ENCODE measurements around the gene BAAT.
"Not testable (repeated sequence)": the region's sequence is repeated elsewhere in the genome, so short reads cannot be mapped to it uniquely, and the experiment has no call there.

Gene BAAT

GRCh38 chr9:101384873-101385536 lies at the start of gene BAAT:
TSS of gene BAAT (minus strand) at chr9:101385006. CDS start at chr9:101371404, 13,602 bp downstream.
- not testable (repeated sequence) for DNase-seq

GRCh38 chr9:101433229-101433628 lies 48.4 kb upstream of the BAAT start:
- no peak for DNase-seq

DNA sequence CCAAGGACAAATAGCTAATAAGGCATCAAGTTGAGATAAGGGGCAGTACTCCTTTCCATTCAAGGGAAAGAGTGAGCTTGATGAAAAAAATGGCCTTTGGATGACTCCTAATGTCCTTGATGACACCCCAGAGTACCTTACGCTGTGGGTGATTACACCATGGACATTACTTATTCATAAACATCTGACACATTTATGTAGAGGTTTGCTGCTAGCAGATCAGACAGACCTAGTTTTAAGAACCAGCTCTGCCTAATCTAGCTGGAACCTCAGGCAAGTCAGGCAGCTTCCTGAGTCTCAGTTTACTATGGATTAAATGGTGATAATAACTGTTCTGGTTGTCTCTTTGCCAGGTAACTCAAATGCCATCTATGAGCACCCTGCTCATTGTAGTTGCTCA lies 47.9 kb upstream of the BAAT start:
- no peak for DNase-seq

- no peak for DNase-seq
Measured at GRCh38 chr9:101432171-101432570, 47.4 kb upstream of the BAAT start.

DNA sequence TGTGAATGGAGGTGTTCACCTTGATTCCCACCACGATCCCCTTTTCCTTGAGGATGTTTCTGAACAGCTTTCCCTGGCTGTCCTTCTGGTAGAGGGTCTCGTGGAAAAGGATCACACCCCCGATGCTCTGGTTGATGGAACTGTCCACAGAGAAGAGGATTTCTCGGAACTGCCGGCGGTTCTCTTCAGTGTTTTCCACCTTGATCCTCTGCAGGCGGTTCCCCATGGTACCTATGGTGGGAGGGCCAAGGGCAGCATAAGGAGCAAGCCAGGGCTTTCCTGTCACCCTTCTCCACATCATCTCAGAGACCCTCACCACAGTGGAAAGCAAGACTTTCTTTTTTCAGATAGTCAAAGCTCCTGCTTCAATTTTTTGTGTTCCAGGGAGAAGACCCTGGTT lies 44.9 kb upstream of the BAAT start:
- no peak for DNase-seq

- DNase-seq, result no peak
Measured at GRCh38 chr9:101428909-101429308, 44.1 kb upstream of the BAAT start.

DNA sequence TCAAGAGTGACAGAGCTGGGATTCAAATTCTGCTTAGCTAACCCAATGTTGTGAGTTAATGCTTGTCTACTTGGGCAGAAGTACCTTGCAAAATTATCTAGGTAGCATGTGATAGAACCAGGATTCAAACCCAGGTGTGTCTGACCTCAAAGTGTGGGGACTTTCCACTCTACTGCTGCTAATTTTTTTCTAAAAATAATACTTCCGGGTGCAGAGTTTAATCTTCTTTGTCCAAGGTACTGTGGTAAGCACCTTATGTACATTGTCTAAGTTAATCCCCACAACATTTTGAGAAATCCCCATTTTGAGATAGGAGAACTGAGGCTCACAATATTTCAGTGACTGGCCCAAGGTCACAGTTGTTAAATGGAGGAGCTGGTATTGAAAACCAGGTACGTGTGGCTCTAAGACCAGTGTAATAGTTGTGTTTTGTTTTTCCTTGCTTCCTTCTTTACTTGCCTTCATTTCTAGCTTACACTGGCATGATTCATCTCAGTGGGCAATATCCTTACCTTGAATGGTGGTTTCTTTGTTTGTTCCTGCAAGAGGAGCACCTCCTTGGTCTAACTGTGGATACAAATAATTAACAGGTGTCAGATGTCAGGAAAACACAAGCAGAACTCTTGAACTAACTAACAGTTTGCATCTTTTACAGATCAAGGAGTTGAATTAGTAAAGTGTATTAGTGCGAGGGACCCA lies 43.3 kb upstream of the BAAT start:
- DNase-seq, result no peak

GRCh38 chr9:101427358-101427757 lies 42.6 kb upstream of the BAAT start:
- no peak for DNase-seq

DNA sequence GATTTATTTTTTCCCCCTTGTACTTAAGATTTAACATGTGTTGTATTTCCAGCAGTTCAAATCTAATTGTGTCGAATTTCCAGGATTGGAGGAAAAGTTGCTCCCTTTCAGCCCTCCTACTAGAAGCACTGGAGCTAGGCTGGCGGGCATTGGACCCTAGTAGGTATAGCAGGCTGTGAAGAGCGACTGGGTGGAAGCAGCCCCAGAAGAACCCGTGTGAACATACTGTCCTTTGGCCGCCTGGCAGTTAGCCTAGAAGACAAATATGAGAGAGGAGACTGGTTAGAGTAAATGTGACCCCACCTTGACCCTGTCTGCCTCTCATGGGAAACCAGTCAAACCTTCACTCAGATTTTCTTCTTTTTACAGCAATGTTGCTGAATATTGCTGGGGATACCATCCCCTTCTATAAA lies 36.9 kb upstream of the BAAT start:
- DNase-seq, result no peak

DNA sequence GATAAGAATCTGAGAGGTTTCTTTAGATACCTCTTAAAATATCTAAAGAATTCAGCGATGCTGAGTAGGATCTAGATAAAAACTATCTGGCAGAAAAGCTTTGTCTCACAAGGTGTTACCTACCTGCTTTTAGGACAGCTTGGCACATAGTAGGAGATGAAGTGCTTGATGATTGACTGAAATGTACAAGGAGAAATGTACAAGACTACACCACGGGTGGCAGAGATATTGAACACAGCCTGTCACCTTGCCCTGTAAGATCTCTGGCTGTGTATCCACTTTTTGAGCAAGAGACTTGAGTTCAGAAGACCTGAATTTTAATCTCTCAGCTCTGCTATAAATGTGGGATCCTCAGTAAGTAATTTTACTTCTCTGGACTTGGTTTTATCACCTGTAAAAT lies 35.1 kb upstream of the BAAT start:
- DNase-seq, result no peak

DNA sequence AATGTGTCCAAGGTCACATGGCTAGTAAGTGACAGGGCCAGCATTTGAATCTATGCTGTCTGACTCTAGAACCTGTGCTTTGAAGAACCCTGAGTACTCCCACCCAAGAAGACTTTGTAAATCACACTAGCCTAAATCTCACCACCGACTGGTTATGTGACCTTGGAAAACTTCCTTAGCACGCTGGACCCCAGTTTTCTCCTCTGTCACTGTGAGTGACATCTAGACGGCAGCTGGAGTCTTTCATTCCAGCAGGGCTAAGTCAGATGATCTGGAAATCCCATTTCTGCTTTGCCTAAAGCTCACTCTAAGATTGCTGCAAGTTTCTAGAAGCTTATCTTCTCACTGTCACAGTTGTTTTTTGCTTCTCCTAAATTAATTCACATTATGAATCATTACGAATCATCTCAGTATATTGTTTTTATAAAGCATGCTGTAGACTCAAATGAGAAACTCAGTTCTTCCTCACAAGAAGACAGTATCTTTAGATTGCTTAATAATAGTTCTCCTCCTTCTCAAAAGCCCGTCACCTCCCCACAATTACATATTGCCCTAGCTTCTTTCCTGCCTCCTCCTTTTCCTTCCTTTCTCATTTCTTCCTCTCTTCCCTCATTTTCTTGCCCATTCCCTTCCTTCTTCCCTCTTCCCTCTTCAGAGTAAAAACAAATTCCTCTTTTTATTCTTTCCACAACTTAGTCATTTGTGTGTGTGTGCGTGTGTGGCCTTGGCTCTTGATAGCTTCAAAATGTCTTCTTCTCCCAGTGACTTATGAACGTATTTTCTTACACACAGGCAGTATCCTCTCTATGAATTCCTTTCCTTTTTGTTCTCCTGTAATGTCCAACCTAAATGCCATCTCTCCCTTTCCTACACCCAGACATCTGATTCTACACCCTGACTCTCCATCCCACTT lies 34.0 kb upstream of the BAAT start:
- DNase-seq, result no peak

GRCh38 chr9:101417977-101418376 lies 33.2 kb upstream of the BAAT start:
- DNase-seq, result no peak

- no peak for DNase-seq
Measured at GRCh38 chr9:101417389-101417788, 32.6 kb upstream of the BAAT start.

DNA sequence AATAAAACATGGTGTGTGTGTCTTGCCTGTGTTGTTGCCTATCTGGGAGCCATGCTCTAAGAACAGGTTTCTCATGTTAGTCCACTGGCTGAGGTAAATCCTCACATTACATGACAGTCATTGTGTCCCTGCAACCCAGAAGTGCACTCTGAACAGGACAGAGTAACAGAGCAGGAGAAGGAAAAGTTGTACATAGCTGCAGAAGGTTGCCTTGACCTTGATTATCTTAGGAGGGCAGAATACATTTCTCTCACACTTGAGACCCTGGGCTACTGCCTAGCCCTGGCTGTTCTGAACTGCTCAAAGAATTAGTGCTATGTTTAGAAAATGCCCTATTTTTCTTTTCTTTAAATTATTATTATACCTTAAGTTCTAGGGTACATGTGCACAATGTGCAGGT lies 30.8 kb upstream of the BAAT start:
- DNase-seq, result no peak

DNA sequence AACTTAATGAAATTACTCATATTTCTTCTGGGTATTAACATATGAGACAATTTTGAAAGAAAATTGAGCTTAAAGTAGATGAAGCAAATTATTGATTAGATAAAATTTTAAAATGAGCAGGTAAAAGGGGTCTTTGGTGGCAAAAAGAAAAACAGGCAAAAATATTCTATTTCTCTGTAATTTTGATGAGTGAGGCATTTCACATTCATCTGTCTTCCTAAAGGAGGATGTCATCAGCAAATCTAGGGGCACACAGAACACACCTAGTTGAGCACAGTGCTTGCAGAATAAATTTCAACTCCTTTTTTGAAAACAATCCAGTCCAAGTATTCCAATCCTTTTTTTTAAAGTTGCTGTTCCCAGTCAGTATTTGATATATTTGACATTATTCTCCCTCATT lies 30.0 kb upstream of the BAAT start:
- DNase-seq, result no peak

GRCh38 chr9:101409079-101409477 lies 24.3 kb upstream of the BAAT start:
- no peak for DNase-seq

DNA sequence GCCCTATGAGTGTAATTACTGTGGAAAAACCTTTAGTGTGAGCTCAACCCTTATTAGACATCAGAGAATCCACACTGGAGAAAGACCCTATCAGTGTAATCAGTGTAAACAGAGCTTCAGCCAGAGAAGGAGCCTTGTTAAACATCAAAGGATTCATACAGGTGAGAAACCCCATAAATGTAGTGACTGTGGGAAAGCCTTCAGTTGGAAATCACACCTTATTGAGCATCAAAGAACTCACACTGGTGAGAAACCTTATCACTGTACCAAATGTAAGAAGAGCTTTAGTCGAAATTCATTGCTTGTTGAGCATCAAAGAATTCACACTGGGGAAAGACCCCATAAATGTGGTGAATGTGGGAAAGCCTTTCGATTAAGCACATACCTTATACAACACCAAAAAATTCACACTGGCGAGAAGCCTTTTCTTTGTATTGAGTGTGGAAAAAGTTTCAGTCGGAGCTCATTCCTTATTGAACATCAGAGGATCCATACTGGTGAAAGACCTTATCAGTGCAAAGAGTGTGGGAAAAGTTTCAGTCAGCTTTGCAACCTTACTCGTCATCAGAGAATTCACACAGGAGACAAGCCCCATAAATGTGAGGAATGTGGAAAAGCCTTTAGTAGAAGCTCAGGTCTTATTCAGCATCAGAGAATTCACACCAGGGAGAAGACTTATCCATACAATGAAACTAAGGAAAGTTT lies 23.7 kb upstream of the BAAT start:
- no peak for DNase-seq

DNA sequence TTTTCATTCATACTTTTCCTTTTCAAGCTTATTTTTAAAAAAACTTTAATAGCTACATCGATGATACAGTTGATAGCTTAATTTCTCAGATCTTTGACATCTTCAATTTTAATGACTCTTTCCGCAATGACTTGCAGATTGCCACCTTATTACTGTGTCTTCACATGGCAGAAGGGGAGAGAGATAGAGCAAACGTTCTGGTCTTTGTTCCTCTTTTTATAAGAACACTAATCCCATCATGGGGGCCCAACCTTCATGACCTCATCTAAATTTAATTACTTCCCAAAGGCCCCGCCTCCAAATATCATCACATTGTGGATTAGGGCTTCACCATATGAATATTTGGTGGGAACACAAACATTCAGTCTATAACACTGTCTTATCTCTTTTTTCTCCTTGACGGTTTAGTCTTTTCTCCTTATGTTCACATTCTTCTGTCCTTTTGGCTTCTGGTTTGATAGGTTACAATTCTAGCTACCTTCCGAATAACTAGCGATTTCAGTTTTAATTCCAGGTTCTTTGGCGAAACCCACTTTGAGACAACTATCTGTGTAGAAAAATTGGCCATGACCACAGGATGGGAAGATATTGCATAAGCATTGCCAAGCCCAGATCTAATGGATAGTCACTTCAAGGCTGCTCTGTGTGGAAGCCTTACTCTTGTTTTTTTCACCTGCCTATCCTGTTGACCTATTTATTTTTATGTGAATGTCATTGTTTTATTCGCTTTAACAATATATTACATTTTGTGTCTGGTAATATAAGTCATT lies 18.9 kb upstream of the BAAT start:
- DNase-seq, result no peak

DNA sequence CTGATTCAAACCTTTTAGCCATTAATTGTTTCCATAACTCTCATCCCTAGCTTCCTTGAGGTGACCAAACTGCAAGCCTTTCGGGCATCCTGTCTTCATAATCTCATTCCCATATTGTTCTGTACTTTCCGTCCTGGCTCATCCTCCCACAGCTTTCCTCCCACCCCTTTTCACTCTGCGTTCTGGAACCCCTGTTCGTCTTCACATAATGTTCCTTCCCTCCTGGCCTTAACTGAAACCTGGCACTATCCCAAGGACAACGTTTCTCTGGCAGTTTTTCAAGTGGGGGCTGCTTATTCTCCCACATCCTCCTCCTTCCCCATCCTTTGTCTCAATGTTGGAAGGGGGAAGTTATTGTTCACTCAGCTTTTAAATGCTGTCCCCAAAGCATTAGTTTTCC lies 15.3 kb upstream of the BAAT start:
- DNase-seq, result no peak

GRCh38 chr9:101399643-101399970 lies 14.8 kb upstream of the BAAT start:
- DNase-seq, result no peak

DNA sequence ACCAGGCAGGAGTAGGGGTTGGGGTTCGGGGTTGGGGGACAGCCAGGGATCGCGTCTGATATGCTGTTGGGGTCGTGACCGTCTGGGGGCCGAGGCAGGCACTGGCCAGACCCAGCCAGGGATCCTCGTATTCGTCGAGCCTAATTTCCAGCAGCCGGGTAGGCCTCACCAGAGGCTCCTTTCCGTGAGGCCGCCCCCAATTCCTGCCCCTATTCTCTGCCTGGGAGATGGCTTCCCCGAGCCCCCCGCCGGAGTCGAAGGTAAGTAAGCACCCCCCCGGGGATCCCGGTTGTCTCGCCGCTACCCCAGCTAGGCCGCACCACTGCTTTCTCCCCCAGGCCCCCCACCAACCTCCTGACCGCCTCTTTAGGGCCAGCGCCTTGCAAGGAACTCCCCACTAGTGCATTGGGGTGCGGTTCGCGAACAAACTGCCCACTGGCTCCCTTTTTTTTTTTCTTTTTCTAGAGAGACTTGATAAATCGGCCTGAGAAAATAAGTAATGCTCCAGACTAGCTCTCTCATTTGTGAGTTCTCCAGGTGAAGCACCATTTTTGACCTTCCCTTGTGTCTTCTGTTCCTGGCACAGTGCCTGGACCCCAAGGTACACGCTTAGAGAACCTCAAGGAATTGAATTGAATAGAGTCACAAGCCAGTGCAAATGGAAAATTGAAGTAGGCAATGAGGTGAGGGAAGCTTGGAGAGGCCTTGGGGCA lies 14.3 kb upstream of the BAAT start:
- no peak for DNase-seq

Measured in CD4-positive, alpha-beta T cell treated with Interleukin-17A for 4 hours (primary cell).